ENCODE results near the gene KRT16.
"Not testable (repeated sequence)": the region's sequence is repeated elsewhere in the genome, so short reads cannot be mapped to it uniquely, and the experiment has no call there.

The KRT16 gene

DNA sequence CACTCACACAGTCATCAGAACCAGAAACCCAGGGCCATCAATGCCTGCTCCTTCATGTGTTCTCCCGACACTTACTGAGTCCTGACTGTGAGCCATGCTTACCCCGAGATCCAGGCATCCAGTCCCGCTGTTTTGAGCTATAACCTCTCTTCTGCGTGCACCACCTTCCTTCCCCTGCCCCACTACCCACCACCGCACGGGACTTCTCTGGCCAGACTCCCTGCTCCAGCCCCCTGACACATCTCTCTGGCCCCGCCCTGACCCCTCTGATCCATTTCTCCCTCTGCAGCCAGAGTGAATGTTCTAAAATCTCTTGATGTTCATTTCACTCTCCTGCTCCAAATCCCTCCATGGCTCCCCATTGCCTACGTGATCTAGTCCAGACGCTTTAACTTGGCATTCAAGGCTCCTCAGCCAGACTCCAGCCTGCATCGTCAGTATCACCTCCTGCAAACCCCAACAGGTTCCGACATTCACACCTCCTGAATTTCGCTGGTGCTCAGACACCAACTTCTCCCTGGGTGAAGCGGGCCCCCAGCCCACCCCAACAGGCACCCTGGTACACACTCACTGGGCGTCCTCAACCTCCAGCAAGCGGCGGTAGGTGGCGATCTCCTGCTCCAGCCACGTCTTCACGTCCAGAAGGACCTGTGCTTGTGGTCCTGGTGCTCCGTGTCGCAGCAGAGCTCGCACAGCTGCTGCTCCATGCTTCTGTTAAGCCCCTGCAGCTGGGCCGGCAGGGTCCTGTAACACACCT lies 14.9 kb upstream of the KRT16 start:
- no peak overlapping the region for H3K4me3 ChIP-seq (ENCODE audit: low read length)
- H3F3A ChIP-seq (ENCODE audit: control insufficient read depth, insufficient read depth) = no peaks in the 10 kb centered on the region
- H3K4me1 ChIP-seq (ENCODE audit: control insufficient read depth, low read length) = no peaks in the 10 kb centered on the region
- H3K36me3 ChIP-seq (ENCODE audit: control insufficient read depth, low read length) = no peaks in the 10 kb centered on the region
- no peak for TF ChIP-seq EZH2phosphoT487 (IDR thresholded peaks at IDR 0.05; ENCODE audit: borderline replicate concordance, low read length)
- H3K79me2 ChIP-seq (ENCODE audit: control insufficient read depth, low read length) = no peaks in the 10 kb centered on the region
- no peak overlapping the region for H3K4me2 ChIP-seq (ENCODE audit: low read length)
- H4K20me1 ChIP-seq (ENCODE audit: control insufficient read depth, insufficient read depth, low read depth, low read length) = no peaks in the 10 kb centered on the region
- H3K27ac ChIP-seq (ENCODE audit: low read depth, low read length) = no peak overlapping the region
- no peaks in the 10 kb centered on the region for H3K27me3 ChIP-seq (ENCODE audit: control insufficient read depth, low read length)
- no peaks in the 10 kb centered on the region for H3K9me3 ChIP-seq (ENCODE audit: control insufficient read depth, insufficient read depth, low read length)
- no peaks in the 10 kb centered on the region for H3K9me2 ChIP-seq (replicated peaks; ENCODE audit: control insufficient read depth, low read length)

DNA sequence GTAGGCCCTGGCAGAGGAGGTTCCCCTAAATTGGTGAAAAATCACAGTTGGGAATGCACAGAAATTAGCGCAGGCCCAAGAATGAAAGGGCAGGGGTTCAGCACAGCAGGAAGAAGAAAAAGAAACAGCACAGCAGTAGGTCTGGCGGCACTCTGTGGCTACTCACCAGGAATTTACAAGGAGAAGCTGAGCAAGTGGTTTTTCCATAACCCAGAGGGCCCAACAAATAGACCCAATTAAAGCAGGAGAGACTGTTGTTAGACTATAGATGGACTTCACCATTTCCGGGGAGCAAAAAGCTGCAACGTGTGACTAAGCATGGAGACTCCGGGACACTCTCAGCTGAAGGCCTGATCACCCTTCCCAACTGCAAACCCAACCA lies 14.3 kb upstream of the KRT16 start:
- H3K4me3 ChIP-seq (ENCODE audit: low read length); H3K36me3 ChIP-seq (ENCODE audit: control insufficient read depth, low read length); H4K20me1 ChIP-seq (ENCODE audit: control insufficient read depth, insufficient read depth, low read depth, low read length); H3F3A ChIP-seq (ENCODE audit: control insufficient read depth, insufficient read depth); H3K9me3 ChIP-seq (ENCODE audit: control insufficient read depth, insufficient read depth, low read length); H3K27me3 ChIP-seq (ENCODE audit: control insufficient read depth, low read length); H3K4me2 ChIP-seq (ENCODE audit: low read length); H3K4me1 ChIP-seq (ENCODE audit: control insufficient read depth, low read length); H3K27ac ChIP-seq (ENCODE audit: low read depth, low read length); H3K9me2 ChIP-seq (replicated peaks; ENCODE audit: control insufficient read depth, low read length); H3K79me2 ChIP-seq (ENCODE audit: control insufficient read depth, low read length): not testable (repeated sequence)

- not testable (repeated sequence) for H3K9me2 ChIP-seq (replicated peaks; ENCODE audit: control insufficient read depth, low read length); H3K4me2 ChIP-seq (ENCODE audit: low read length); H4K20me1 ChIP-seq (ENCODE audit: control insufficient read depth, insufficient read depth, low read depth, low read length); H3K4me1 ChIP-seq (ENCODE audit: control insufficient read depth, low read length); H3F3A ChIP-seq (ENCODE audit: control insufficient read depth, insufficient read depth); H3K36me3 ChIP-seq (ENCODE audit: control insufficient read depth, low read length); H3K27ac ChIP-seq (ENCODE audit: low read depth, low read length); H3K79me2 ChIP-seq (ENCODE audit: control insufficient read depth, low read length); H3K27me3 ChIP-seq (ENCODE audit: control insufficient read depth, low read length); H3K9me3 ChIP-seq (ENCODE audit: control insufficient read depth, insufficient read depth, low read length); H3K4me3 ChIP-seq (ENCODE audit: low read length)
Measured at GRCh38 chr17:41626028-41626913, 13.7 kb upstream of the KRT16 start.

- Histone ChIP-seq H3F3A (ENCODE audit: control insufficient read depth, insufficient read depth) (no peaks in the 10 kb centered on the region), H3K79me2 (ENCODE audit: control insufficient read depth, low read length) (no peaks in the 10 kb centered on the region), H3K27me3 (ENCODE audit: control insufficient read depth, low read length) (no peaks in the 10 kb centered on the region), H3K36me3 (ENCODE audit: control insufficient read depth, low read length) (no peaks in the 10 kb centered on the region), H3K9me3 (ENCODE audit: control insufficient read depth, insufficient read depth, low read length) (no peaks in the 10 kb centered on the region), H3K4me3 (ENCODE audit: low read length) (no peak overlapping the region), H3K4me2 (ENCODE audit: low read length) (no peak overlapping the region), H3K27ac (ENCODE audit: low read depth, low read length) (no peak overlapping the region), H3K4me1 (ENCODE audit: control insufficient read depth, low read length) (no peaks in the 10 kb centered on the region), H4K20me1 (ENCODE audit: control insufficient read depth, insufficient read depth, low read depth, low read length) (no peaks in the 10 kb centered on the region), H3K9me2 (replicated peaks; ENCODE audit: control insufficient read depth, low read length) (no peaks in the 10 kb centered on the region)
- TF ChIP-seq EZH2phosphoT487 (IDR thresholded peaks at IDR 0.05; ENCODE audit: borderline replicate concordance, low read length) = no peak
- TF ChIP-seq, protein P1, sequence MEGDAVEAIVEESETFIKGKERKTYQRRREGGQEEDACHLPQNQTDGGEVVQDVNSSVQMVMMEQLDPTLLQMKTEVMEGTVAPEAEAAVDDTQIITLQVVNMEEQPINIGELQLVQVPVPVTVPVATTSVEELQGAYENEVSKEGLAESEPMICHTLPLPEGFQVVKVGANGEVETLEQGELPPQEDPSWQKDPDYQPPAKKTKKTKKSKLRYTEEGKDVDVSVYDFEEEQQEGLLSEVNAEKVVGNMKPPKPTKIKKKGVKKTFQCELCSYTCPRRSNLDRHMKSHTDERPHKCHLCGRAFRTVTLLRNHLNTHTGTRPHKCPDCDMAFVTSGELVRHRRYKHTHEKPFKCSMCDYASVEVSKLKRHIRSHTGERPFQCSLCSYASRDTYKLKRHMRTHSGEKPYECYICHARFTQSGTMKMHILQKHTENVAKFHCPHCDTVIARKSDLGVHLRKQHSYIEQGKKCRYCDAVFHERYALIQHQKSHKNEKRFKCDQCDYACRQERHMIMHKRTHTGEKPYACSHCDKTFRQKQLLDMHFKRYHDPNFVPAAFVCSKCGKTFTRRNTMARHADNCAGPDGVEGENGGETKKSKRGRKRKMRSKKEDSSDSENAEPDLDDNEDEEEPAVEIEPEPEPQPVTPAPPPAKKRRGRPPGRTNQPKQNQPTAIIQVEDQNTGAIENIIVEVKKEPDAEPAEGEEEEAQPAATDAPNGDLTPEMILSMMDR (IDR thresholded peaks at IDR 0.05; ENCODE audit: low read depth, low read length, poor library complexity, severe bottlenecking) = no peak
Measured at GRCh38 chr17:41625602-41626001, 13.0 kb upstream of the KRT16 start.

Measured in DOHH2 (cell line).